ENCODE results near the gene IQGAP2. TPM values are rescaled to one million over a fixed set of nuclear protein-coding genes. Genes with fewer than 3 reads are reported as not detected.

Gene IQGAP2
- total and polyA plus RNA-seq, 2 donors (not counting 1 experiment from before 2014, with no cell fraction given) = 8.1 to 15.0 TPM

- intact Hi-C loops (cut with micrococcal nuclease) = no loop called here
- Mint-ChIP-seq H3K27me3 (no peaks in the 10 kb centered on the region), H3K4me3 (no peak overlapping the region), H3K9me3 (ENCODE audit: insufficient read depth) (no peaks in the 10 kb centered on the region), H3K27ac (no peak overlapping the region), H3K4me1 (no peaks in the 10 kb centered on the region)
- ChIA-PET CTCF (interaction anchor here (0.7 to 1.0 kb wide), 3 partner anchors 15 to 37 kb away, joined by 3 read pairs; no protein-coding TSS in a partner anchor), POLR2A (no interaction called here)
- 35% methylated on average over 4 of the region's 8 CpGs for WGBS (ENCODE audit: insufficient coverage)
- Histone ChIP-seq H3K9ac (ENCODE audit: low read length) (no peak overlapping the region), H3K36me3 (replicated peaks in 1 of 2; ENCODE audit: control extremely low read depth in 1 of 2, control insufficient read depth in 1 of 2, extremely low read depth in 1 of 2, insufficient read depth in 2 of 2, low read length in 1 of 2) (no peaks in the 10 kb centered on the region), H4K20me1 (ENCODE audit: control insufficient read depth, insufficient read depth, low read length, poor library complexity, severe bottlenecking) (no peaks in the 10 kb centered on the region), H3K27ac (ENCODE audit: low read length in 2 of 2) (no peak overlapping the region), H3K4me3 (ENCODE audit: control extremely low read depth in 1 of 5, extremely low read depth in 1 of 5, insufficient read depth in 1 of 5, low read depth in 2 of 5, low read length in 4 of 5) (no peak overlapping the region), H3K27me3 (replicated peaks in 1 of 4; ENCODE audit: control extremely low read depth in 1 of 4, control insufficient read depth in 3 of 4, insufficient read depth in 4 of 4, low read length in 3 of 4) (no peaks in the 10 kb centered on the region), H3K4me2 (replicated peaks; ENCODE audit: low read depth, low read length, poor library complexity, severe bottlenecking) (no peak overlapping the region), H3K79me2 (ENCODE audit: control insufficient read depth, insufficient read depth, low read length) (no peaks in the 10 kb centered on the region), H3K4me1 (ENCODE audit: control insufficient read depth in 2 of 2, insufficient read depth in 2 of 2, low read length in 2 of 2) (no peaks in the 10 kb centered on the region), H3K9me3 (ENCODE audit: control extremely low read depth in 1 of 3, control insufficient read depth in 2 of 3, insufficient read depth in 1 of 3, low read length in 2 of 3) (no peaks in the 10 kb centered on the region), H2AFZ (ENCODE audit: insufficient read depth, low read depth, low read length, poor library complexity, severe bottlenecking) (no peak overlapping the region)
- ATAC-seq (ENCODE audit: low read depth) (no peak), DNase-seq (no peak)
- TF ChIP-seq, protein P1, sequence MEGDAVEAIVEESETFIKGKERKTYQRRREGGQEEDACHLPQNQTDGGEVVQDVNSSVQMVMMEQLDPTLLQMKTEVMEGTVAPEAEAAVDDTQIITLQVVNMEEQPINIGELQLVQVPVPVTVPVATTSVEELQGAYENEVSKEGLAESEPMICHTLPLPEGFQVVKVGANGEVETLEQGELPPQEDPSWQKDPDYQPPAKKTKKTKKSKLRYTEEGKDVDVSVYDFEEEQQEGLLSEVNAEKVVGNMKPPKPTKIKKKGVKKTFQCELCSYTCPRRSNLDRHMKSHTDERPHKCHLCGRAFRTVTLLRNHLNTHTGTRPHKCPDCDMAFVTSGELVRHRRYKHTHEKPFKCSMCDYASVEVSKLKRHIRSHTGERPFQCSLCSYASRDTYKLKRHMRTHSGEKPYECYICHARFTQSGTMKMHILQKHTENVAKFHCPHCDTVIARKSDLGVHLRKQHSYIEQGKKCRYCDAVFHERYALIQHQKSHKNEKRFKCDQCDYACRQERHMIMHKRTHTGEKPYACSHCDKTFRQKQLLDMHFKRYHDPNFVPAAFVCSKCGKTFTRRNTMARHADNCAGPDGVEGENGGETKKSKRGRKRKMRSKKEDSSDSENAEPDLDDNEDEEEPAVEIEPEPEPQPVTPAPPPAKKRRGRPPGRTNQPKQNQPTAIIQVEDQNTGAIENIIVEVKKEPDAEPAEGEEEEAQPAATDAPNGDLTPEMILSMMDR (IDR thresholded peaks at IDR 0.05) = no peak
- no peak for TF ChIP-seq EZH2 (IDR thresholded peaks at IDR 0.05; ENCODE audit: borderline replicate concordance, insufficient read depth, low read depth, low read length, poor library complexity, severe bottlenecking)
Observed at GRCh38 chr5:76625087-76625815, 222.2 kb downstream of the IQGAP2 start.

GRCh38 chr5:76626738-76627137 lies 223.7 kb downstream of the IQGAP2 start:
- Histone ChIP-seq H3K9me3 (ENCODE audit: control extremely low read depth in 1 of 3, control insufficient read depth in 2 of 3, insufficient read depth in 1 of 3, low read length in 2 of 3) (no peaks in the 10 kb centered on the region), H3K4me2 (replicated peaks; ENCODE audit: low read depth, low read length, poor library complexity, severe bottlenecking) (no peak overlapping the region), H2AFZ (ENCODE audit: insufficient read depth, low read depth, low read length, poor library complexity, severe bottlenecking) (peak overlapping the region; percentile 11), H3K36me3 (replicated peaks in 1 of 2; ENCODE audit: control extremely low read depth in 1 of 2, control insufficient read depth in 1 of 2, extremely low read depth in 1 of 2, insufficient read depth in 2 of 2, low read length in 1 of 2) (no peaks in the 10 kb centered on the region), H3K9ac (ENCODE audit: low read length) (no peak overlapping the region), H3K79me2 (ENCODE audit: control insufficient read depth, insufficient read depth, low read length) (no peaks in the 10 kb centered on the region), H3K4me3 (ENCODE audit: control extremely low read depth in 1 of 5, extremely low read depth in 1 of 5, insufficient read depth in 1 of 5, low read depth in 2 of 5, low read length in 4 of 5) (no peak overlapping the region), H3K27ac (ENCODE audit: low read length in 2 of 2) (no peak overlapping the region), H3K4me1 (ENCODE audit: control insufficient read depth in 2 of 2, insufficient read depth in 2 of 2, low read length in 2 of 2) (no peaks in the 10 kb centered on the region), H3K27me3 (replicated peaks in 1 of 4; ENCODE audit: control extremely low read depth in 1 of 4, control insufficient read depth in 3 of 4, insufficient read depth in 4 of 4, low read length in 3 of 4) (no peaks in the 10 kb centered on the region), H4K20me1 (ENCODE audit: control insufficient read depth, insufficient read depth, low read length, poor library complexity, severe bottlenecking) (no peaks in the 10 kb centered on the region)
- POLR2A ChIA-PET = no interaction called here
- CTCF ChIA-PET = interaction anchor here (0.6 kb wide), 1 partner anchor 903 kb away, joined by 3 read pairs; no protein-coding TSS in a partner anchor
- DNase-seq (no peak), ATAC-seq (ENCODE audit: low read depth) (no peak)
- no peak overlapping the region for H3K4me3 Mint-ChIP-seq
- H3K4me1 Mint-ChIP-seq = no peaks in the 10 kb centered on the region
- 20% methylated on average over 6 of the region's 6 CpGs for WGBS (ENCODE audit: insufficient coverage)
- H3K9me3 Mint-ChIP-seq (ENCODE audit: insufficient read depth) = no peaks in the 10 kb centered on the region
- no peaks in the 10 kb centered on the region for H3K27me3 Mint-ChIP-seq
- no peak overlapping the region for H3K27ac Mint-ChIP-seq
- intact Hi-C loops (cut with micrococcal nuclease) = no loop called here
- no peak for TF ChIP-seq EZH2 (IDR thresholded peaks at IDR 0.05; ENCODE audit: borderline replicate concordance, insufficient read depth, low read depth, low read length, poor library complexity, severe bottlenecking)
- TF ChIP-seq, protein P1 (IDR thresholded peaks at IDR 0.05) = no peak
